GM23338 (cell line): Measurements from ENCODE around the gene VASN. TPM values are rescaled to one million over a fixed set of nuclear protein-coding genes. Genes with fewer than 3 reads are reported as not detected.

ENCODE experiments used
- ATAC-seq: fragments of 200-7000 bp; cut with Tn5 transposase; 3 replicates; pipeline ENCODE4 v1.9.1; 2020
- DNase-seq: peaks from one replicate; pipeline ENCODE4 v3.0.0-alpha.2; 2015; ENCODE audit warnings: low spot score
- H2AFZ ChIP-seq: fragments of 200-600 bp; sonication (generic); 2 replicates; pipeline ENCODE4 v1.8.0; 2016; ENCODE audit warnings: antibody characterized with exemption, mild to moderate bottlenecking, moderate library complexity
- H3F3A ChIP-seq: fragments of 200-600 bp; sonication (generic); replicated peaks from 2 replicates; pipeline ENCODE4 v1.8.0; 2017; ENCODE audit warnings: antibody characterized with exemption, mixed run types, low read depth
- H3K27ac ChIP-seq: fragments of 200-600 bp; sonication (generic); 2 replicates; pipeline ENCODE4 v1.6.1; 2016; ENCODE audit warnings: low read depth
- H3K27me3 ChIP-seq: fragments of 200-600 bp; sonication (generic); 2 replicates; pipeline ENCODE4 v1.8.0; 2016; ENCODE audit warnings: mild to moderate bottlenecking, mixed run types, moderate library complexity; ENCODE audit not compliant: insufficient read depth
- H3K36me3 ChIP-seq: fragments of 200-600 bp; sonication (generic); 2 replicates; pipeline ENCODE4 v1.8.0; 2016; ENCODE audit warnings: mild to moderate bottlenecking; ENCODE audit not compliant: insufficient read depth
- H3K4me1 ChIP-seq: fragments of 200-600 bp; sonication (generic); 2 replicates; pipeline ENCODE4 v1.8.0; 2016; ENCODE audit warnings: mild to moderate bottlenecking, moderate library complexity; ENCODE audit not compliant: insufficient read depth
- H3K4me2 ChIP-seq: fragments of 200-600 bp; sonication (generic); 2 replicates; pipeline ENCODE4 v1.7.1; 2017; ENCODE audit warnings: mixed run types
- H3K4me3 ChIP-seq: fragments of 200-600 bp; sonication (generic); 2 replicates; pipeline ENCODE4 v1.6.1; 2016; ENCODE audit warnings: mixed run types
- H3K79me2 ChIP-seq: fragments of 200-600 bp; sonication (generic); replicated peaks from 2 replicates; pipeline ENCODE4 v1.8.0; 2017; ENCODE audit warnings: mild to moderate bottlenecking; ENCODE audit not compliant: insufficient read depth
- H3K9me2 ChIP-seq: fragments of 200-600 bp; sonication (generic); 2 replicates; pipeline ENCODE4 v1.8.0; 2017; ENCODE audit not compliant: insufficient read depth
- H4K20me1 ChIP-seq: fragments of 200-600 bp; sonication (generic); replicated peaks from 2 replicates; pipeline ENCODE4 v1.8.0; 2017; ENCODE audit warnings: mild to moderate bottlenecking; ENCODE audit not compliant: insufficient read depth
- H3K27ac Mint-ChIP-seq: 2 replicates; pipeline ENCODE4 v1.8.0; 2020; ENCODE audit warnings: inconsistent platforms, mild to moderate bottlenecking, moderate library complexity, mixed read lengths
- H3K27me3 Mint-ChIP-seq: 3 replicates; pipeline ENCODE4 v1.8.0; 2022; ENCODE audit warnings: low read depth, mild to moderate bottlenecking, moderate library complexity, mixed read lengths, inconsistent platforms; ENCODE audit not compliant: insufficient read depth, poor library complexity
- H3K36me3 Mint-ChIP-seq: 3 replicates; pipeline ENCODE4 v1.8.0; 2021; ENCODE audit warnings: low read depth, mild to moderate bottlenecking, inconsistent platforms, moderate library complexity, mixed read lengths
- H3K4me1 Mint-ChIP-seq: 3 replicates; pipeline ENCODE4 v1.8.0; 2020; ENCODE audit warnings: mild to moderate bottlenecking, inconsistent platforms, mixed read lengths
- H3K4me3 Mint-ChIP-seq: 3 replicates; pipeline ENCODE4 v1.8.0; 2021; ENCODE audit warnings: moderate library complexity, mild to moderate bottlenecking, inconsistent platforms, mixed read lengths
- H3K9me3 Mint-ChIP-seq: 3 replicates; pipeline ENCODE4 v1.8.0; 2020; ENCODE audit warnings: moderate library complexity, mild to moderate bottlenecking, inconsistent platforms, mixed read lengths
- CREB1 ChIP-seq: fragments of 250-450 bp; sonication (Bioruptor Pico); IDR thresholded peaks from 2 replicates; pipeline ENCODE4 v1.5.0; 2020; ENCODE audit warnings: low read depth, mild to moderate bottlenecking, moderate library complexity
- EZH2 ChIP-seq: fragments of 200-600 bp; sonication (generic); IDR thresholded peaks from one replicate; pipeline ENCODE4 v1.8.0; 2017; ENCODE audit warnings: antibody characterized with exemption, mild to moderate bottlenecking, low read depth; ENCODE audit not compliant: unreplicated experiment
- EZH2phosphoT487 ChIP-seq: fragments of 200-600 bp; sonication (generic); IDR thresholded peaks from one replicate; pipeline ENCODE4 v1.8.1; 2018; ENCODE audit warnings: antibody characterized with exemption; ENCODE audit not compliant: unreplicated experiment
- JUNB ChIP-seq: IDR thresholded peaks from one replicate; pipeline ENCODE4 v1.6.1; 2016; ENCODE audit warnings: antibody characterized with exemption; ENCODE audit not compliant: unreplicated experiment
- NANOG ChIP-seq: IDR thresholded peaks from 2 replicates; pipeline ENCODE4 v1.6.1; 2016; ENCODE audit warnings: antibody characterized with exemption, borderline replicate concordance
- POLR2AphosphoS5 ChIP-seq: IDR thresholded peaks from 2 replicates; pipeline ENCODE4 v1.6.1; 2016; ENCODE audit warnings: antibody characterized with exemption, low read depth
- STAT1 ChIP-seq: IDR thresholded peaks from one replicate; pipeline ENCODE4 v1.6.1; 2016; ENCODE audit warnings: antibody characterized with exemption; ENCODE audit not compliant: unreplicated experiment
- ZNF114 ChIP-seq: fragments of 250-450 bp; sonication (Bioruptor Pico); IDR thresholded peaks from 2 replicates; pipeline ENCODE4 v1.5.0; 2020; ENCODE audit warnings: mild to moderate bottlenecking, moderate library complexity
- ZNF331 ChIP-seq: fragments of 250-450 bp; sonication (Bioruptor Pico); IDR thresholded peaks from 2 replicates; pipeline ENCODE4 v1.5.0; 2020; ENCODE audit warnings: low read depth, mild to moderate bottlenecking, moderate library complexity
- polyA plus RNA-seq: library from polyadenylated mRNA; unstranded; fragments of >200 nt; fragmentation: Nextera tagmentation; extraction: Ambion mirVana; gene quantifications from 2 replicates; pipeline ENCODE4 v1.2.1, GENCODE V29; 2016
- total RNA-seq: library from RNA; depleted of rRNA; stranded (reverse); fragments of >200 nt; shearing (Covaris generic); gene quantifications from 2 replicates; pipeline ENCODE4 v1.2.3, GENCODE V29; 2014
- TF ChIP-seq, protein P1 (sequence below), 2 experiments: fragments of 200-600 bp in 1 of 2; sonication (generic) in 1 of 2; conservative IDR thresholded peaks; 2 replicates each; pipeline versions ENCODE4 v1.5.1 to v1.6.1; 2016 to 2017; ENCODE audit warnings: antibody characterized with exemption in 2 of 2, low read depth in 2 of 2, mild to moderate bottlenecking in 2 of 2, moderate library complexity in 1 of 2
- TF ChIP-seq, protein P2 (sequence below): IDR thresholded peaks from one replicate; pipeline ENCODE4 v1.6.1; 2018; ENCODE audit warnings: antibody characterized with exemption; ENCODE audit not compliant: unreplicated experiment
- TF ChIP-seq, protein P3 (sequence below): fragments of 250-450 bp; sonication (Bioruptor Pico); IDR thresholded peaks from 2 replicates; pipeline ENCODE4 v1.5.0; 2020; ENCODE audit warnings: mild to moderate bottlenecking, moderate library complexity
- TF ChIP-seq, protein P4 (sequence below): IDR thresholded peaks from 2 replicates; pipeline ENCODE4 v1.6.1; 2016; ENCODE audit warnings: antibody characterized with exemption

The VASN gene
- total and polyA plus RNA-seq, 2 experiments from 2014 or later = 8.0 to 15.5 TPM

DNA sequence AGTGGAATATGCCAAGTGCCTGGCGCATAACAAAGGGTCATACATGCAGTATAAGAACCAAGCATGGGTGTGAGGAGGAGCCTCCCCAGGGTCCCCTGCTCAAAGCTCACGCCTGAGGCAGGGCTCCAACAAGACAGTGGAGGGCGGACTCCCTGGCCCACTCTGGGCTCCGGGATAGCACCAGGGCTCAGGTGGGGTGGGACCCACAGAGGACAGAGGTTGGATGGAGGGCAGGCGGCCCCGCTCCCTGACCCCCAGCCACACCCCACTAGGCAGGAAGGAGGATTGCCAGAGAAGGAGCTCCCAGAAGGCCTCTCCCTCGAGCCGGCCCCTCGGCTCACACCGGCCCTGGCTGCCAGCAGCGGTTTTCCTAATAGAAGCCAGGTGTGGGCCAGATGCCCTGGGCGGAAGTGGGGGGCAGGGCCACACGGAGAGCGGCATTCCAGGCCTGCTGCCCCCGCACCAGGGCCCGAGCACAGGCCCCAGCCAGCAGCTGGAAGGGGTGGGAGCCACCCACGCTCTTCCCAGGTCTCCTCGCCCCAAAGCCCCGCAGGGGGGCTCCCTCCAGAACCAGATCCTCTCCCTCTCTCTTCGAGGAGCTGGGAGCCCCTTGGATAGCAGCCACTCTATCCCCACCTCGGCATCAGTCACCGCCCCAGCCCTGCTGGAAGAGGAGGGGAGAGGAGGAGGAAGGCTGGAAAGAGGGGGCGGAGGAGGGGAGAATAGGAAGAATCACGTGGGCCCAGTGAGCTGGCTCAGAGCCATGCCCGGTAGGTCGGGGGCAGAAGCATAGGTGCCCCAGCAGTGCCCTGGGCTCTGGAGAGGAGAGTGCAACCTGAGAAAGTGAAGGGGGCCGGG is 21.0 kb downstream of the VASN start:
- H3K4me2 ChIP-seq = peak overlapping the region; percentile 78

More for the DNA sequence above, 21.0 kb downstream of the VASN start:
- Mint-ChIP-seq H3K9me3 (no peaks in the 10 kb centered on the region), H3K4me3 (peak overlapping the region; percentile 49; the same call in 2 of the 3 replicates), H3K4me1 (peaks cover 45% of the 10 kb centered on the region), H3K27me3 (peaks cover 21% of the 10 kb centered on the region), H3K36me3 (no peaks in the 10 kb centered on the region; the same call in 2 of the 3 replicates), H3K27ac (peak overlapping the region; percentile 98)
- Histone ChIP-seq H3K36me3 (no peaks in the 10 kb centered on the region), H3K4me1 (peaks cover 43% of the 10 kb centered on the region), H2AFZ (0 out of 2 replicates have a peak overlapping the region, but pooled peaks have one; percentile 32), H4K20me1 (no peaks in the 10 kb centered on the region), H3K27ac (peak overlapping the region; percentile 100), H3K4me3 (peak overlapping the region; percentile 45), H3K9me2 (no peaks in the 10 kb centered on the region), H3K27me3 (no peaks in the 10 kb centered on the region), H3F3A (peaks cover 34% of the 10 kb centered on the region), H3K79me2 (no peaks in the 10 kb centered on the region)
- peak; percentile 96 for DNase-seq
- TF ChIP-seq ZNF114 (CRISPR knock-in tag) = no peak
- TF ChIP-seq, protein P1, sequence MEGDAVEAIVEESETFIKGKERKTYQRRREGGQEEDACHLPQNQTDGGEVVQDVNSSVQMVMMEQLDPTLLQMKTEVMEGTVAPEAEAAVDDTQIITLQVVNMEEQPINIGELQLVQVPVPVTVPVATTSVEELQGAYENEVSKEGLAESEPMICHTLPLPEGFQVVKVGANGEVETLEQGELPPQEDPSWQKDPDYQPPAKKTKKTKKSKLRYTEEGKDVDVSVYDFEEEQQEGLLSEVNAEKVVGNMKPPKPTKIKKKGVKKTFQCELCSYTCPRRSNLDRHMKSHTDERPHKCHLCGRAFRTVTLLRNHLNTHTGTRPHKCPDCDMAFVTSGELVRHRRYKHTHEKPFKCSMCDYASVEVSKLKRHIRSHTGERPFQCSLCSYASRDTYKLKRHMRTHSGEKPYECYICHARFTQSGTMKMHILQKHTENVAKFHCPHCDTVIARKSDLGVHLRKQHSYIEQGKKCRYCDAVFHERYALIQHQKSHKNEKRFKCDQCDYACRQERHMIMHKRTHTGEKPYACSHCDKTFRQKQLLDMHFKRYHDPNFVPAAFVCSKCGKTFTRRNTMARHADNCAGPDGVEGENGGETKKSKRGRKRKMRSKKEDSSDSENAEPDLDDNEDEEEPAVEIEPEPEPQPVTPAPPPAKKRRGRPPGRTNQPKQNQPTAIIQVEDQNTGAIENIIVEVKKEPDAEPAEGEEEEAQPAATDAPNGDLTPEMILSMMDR (conservative IDR thresholded peaks at IDR 0.05; ENCODE audit: low read depth in 2 of 2) = no peak
- no peak for TF ChIP-seq EZH2
- TF ChIP-seq JUNB = no peak
- no peak for TF ChIP-seq EZH2phosphoT487
- TF ChIP-seq, protein P2, sequence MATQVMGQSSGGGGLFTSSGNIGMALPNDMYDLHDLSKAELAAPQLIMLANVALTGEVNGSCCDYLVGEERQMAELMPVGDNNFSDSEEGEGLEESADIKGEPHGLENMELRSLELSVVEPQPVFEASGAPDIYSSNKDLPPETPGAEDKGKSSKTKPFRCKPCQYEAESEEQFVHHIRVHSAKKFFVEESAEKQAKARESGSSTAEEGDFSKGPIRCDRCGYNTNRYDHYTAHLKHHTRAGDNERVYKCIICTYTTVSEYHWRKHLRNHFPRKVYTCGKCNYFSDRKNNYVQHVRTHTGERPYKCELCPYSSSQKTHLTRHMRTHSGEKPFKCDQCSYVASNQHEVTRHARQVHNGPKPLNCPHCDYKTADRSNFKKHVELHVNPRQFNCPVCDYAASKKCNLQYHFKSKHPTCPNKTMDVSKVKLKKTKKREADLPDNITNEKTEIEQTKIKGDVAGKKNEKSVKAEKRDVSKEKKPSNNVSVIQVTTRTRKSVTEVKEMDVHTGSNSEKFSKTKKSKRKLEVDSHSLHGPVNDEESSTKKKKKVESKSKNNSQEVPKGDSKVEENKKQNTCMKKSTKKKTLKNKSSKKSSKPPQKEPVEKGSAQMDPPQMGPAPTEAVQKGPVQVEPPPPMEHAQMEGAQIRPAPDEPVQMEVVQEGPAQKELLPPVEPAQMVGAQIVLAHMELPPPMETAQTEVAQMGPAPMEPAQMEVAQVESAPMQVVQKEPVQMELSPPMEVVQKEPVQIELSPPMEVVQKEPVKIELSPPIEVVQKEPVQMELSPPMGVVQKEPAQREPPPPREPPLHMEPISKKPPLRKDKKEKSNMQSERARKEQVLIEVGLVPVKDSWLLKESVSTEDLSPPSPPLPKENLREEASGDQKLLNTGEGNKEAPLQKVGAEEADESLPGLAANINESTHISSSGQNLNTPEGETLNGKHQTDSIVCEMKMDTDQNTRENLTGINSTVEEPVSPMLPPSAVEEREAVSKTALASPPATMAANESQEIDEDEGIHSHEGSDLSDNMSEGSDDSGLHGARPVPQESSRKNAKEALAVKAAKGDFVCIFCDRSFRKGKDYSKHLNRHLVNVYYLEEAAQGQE = no peak
- TF ChIP-seq STAT1 = no peak
- no peak for TF ChIP-seq NANOG
- TF ChIP-seq, protein P3, sequence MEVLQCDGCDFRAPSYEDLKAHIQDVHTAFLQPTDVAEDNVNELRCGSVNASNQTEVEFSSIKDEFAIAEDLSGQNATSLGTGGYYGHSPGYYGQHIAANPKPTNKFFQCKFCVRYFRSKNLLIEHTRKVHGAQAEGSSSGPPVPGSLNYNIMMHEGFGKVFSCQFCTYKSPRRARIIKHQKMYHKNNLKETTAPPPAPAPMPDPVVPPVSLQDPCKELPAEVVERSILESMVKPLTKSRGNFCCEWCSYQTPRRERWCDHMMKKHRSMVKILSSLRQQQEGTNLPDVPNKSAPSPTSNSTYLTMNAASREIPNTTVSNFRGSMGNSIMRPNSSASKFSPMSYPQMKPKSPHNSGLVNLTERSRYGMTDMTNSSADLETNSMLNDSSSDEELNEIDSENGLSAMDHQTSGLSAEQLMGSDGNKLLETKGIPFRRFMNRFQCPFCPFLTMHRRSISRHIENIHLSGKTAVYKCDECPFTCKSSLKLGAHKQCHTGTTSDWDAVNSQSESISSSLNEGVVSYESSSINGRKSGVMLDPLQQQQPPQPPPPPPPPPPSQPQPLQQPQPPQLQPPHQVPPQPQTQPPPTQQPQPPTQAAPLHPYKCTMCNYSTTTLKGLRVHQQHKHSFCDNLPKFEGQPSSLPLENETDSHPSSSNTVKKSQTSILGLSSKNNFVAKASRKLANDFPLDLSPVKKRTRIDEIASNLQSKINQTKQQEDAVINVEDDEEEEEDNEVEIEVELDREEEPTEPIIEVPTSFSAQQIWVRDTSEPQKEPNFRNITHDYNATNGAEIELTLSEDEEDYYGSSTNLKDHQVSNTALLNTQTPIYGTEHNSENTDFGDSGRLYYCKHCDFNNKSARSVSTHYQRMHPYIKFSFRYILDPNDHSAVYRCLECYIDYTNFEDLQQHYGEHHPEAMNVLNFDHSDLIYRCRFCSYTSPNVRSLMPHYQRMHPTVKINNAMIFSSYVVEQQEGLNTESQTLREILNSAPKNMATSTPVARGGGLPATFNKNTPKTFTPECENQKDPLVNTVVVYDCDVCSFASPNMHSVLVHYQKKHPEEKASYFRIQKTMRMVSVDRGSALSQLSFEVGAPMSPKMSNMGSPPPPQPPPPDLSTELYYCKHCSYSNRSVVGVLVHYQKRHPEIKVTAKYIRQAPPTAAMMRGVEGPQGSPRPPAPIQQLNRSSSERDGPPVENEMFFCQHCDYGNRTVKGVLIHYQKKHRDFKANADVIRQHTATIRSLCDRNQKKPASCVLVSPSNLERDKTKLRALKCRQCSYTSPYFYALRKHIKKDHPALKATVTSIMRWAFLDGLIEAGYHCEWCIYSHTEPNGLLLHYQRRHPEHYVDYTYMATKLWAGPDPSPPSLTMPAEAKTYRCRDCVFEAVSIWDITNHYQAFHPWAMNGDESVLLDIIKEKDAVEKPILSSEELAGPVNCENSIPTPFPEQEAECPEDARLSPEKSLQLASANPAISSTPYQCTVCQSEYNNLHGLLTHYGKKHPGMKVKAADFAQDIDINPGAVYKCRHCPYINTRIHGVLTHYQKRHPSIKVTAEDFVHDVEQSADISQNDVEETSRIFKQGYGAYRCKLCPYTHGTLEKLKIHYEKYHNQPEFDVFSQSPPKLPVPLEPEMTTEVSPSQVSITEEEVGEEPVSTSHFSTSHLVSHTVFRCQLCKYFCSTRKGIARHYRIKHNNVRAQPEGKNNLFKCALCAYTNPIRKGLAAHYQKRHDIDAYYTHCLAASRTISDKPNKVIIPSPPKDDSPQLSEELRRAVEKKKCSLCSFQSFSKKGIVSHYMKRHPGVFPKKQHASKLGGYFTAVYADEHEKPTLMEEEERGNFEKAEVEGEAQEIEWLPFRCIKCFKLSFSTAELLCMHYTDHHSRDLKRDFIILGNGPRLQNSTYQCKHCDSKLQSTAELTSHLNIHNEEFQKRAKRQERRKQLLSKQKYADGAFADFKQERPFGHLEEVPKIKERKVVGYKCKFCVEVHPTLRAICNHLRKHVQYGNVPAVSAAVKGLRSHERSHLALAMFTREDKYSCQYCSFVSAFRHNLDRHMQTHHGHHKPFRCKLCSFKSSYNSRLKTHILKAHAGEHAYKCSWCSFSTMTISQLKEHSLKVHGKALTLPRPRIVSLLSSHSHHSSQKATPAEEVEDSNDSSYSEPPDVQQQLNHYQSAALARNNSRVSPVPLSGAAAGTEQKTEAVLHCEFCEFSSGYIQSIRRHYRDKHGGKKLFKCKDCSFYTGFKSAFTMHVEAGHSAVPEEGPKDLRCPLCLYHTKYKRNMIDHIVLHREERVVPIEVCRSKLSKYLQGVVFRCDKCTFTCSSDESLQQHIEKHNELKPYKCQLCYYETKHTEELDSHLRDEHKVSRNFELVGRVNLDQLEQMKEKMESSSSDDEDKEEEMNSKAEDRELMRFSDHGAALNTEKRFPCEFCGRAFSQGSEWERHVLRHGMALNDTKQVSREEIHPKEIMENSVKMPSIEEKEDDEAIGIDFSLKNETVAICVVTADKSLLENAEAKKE = 0 out of 2 replicates have a peak, but pooled peaks have one; percentile 16
- TF ChIP-seq CREB1 (CRISPR knock-in tag) = no peak; the same call in 1 of the 2 replicates
- TF ChIP-seq, protein P4, sequence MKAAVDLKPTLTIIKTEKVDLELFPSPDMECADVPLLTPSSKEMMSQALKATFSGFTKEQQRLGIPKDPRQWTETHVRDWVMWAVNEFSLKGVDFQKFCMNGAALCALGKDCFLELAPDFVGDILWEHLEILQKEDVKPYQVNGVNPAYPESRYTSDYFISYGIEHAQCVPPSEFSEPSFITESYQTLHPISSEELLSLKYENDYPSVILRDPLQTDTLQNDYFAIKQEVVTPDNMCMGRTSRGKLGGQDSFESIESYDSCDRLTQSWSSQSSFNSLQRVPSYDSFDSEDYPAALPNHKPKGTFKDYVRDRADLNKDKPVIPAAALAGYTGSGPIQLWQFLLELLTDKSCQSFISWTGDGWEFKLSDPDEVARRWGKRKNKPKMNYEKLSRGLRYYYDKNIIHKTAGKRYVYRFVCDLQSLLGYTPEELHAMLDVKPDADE = peak; percentile 82
- TF ChIP-seq ZNF331 (CRISPR knock-in tag) = no peak
- peak; percentile 46 for TF ChIP-seq POLR2AphosphoS5
- ATAC-seq = peak; percentile 75
